Testis (tissue), 2 donors: ENCODE measurements around the gene MBD3L4.

Experiments
- POLR2A ChIP-seq: fragments of 450-650 bp; IDR thresholded peaks from one replicate; pipeline ENCODE4 v1.6.1; 2017; ENCODE audit warnings: antibody characterized with exemption, mild to moderate bottlenecking, moderate library complexity
- TF ChIP-seq, protein P1 (sequence below), 3 experiments: fragments of 450-650 bp in 2 of 3; fragments of 200-600 bp in 1 of 3; sonication (generic) in 1 of 3; IDR thresholded peaks; one replicate each; pipeline ENCODE4 v1.5.1; 2016 to 2019; ENCODE audit warnings: antibody characterized with exemption in 3 of 3, mild to moderate bottlenecking in 2 of 3, moderate library complexity in 1 of 3

DNA sequence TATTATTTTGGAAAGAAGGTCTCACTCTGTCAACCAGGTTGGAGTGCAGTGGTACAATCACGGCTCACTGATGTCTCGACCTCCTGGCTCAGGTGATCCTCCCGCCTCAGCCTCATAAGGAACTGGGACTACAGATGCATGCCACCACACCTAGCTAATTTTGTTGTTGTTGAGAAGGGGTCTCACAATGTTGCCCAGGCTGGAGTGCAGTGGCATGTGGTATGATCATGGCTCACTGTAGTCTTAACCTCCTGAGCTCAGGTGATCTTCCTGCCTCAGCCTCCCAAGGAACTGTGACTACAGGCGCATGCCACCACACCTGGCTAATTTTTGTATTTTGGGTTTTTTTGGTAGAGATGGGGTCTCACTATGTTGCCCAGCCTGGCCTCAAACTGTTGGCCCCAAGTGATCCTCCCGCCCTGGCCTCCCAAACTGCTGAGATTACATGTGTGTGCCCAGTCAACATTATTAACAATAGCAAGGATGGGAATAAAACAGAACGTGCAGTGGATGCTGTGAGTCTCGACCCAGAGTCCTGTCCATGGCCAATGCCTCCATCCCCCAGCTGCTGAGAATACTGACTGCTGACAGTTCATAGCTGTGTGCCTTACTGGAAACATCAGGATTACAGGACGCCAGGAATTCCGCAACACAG lies 23.9 kb upstream of the MBD3L4 start:
- TF ChIP-seq, protein P1, sequence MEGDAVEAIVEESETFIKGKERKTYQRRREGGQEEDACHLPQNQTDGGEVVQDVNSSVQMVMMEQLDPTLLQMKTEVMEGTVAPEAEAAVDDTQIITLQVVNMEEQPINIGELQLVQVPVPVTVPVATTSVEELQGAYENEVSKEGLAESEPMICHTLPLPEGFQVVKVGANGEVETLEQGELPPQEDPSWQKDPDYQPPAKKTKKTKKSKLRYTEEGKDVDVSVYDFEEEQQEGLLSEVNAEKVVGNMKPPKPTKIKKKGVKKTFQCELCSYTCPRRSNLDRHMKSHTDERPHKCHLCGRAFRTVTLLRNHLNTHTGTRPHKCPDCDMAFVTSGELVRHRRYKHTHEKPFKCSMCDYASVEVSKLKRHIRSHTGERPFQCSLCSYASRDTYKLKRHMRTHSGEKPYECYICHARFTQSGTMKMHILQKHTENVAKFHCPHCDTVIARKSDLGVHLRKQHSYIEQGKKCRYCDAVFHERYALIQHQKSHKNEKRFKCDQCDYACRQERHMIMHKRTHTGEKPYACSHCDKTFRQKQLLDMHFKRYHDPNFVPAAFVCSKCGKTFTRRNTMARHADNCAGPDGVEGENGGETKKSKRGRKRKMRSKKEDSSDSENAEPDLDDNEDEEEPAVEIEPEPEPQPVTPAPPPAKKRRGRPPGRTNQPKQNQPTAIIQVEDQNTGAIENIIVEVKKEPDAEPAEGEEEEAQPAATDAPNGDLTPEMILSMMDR (IDR thresholded peaks at IDR 0.05) = no peak
- TF ChIP-seq POLR2A = no peak
